ENCODE results near the gene MGMT.

The MGMT gene

GRCh38 chr10:129542589-129542988 is 75.5 kb downstream of the MGMT start:
- DNase-seq (ENCODE audit: low read depth), result no peak
- TF ChIP-seq CTCF (IDR thresholded peaks at IDR 0.05; ENCODE audit: control insufficient read depth, extremely low read depth, insufficient read depth), result no peak
- no peak overlapping the region for H3K4me3 ChIP-seq (ENCODE audit: low read depth, low read length)

GRCh38 chr10:129544205-129545202 is 77.5 kb downstream of the MGMT start:
- no peak for DNase-seq (ENCODE audit: low read depth)
- no peak for TF ChIP-seq CTCF (IDR thresholded peaks at IDR 0.05; ENCODE audit: control insufficient read depth, extremely low read depth, insufficient read depth)
- no peak overlapping the region for H3K4me3 ChIP-seq (ENCODE audit: low read depth, low read length)

- DNase-seq (ENCODE audit: low read depth), result no peak
- H3K4me3 ChIP-seq (ENCODE audit: low read depth, low read length), result no peak overlapping the region
- TF ChIP-seq CTCF (IDR thresholded peaks at IDR 0.05; ENCODE audit: control insufficient read depth, extremely low read depth, insufficient read depth), result no peak
These were observed 78.2 kb downstream of the MGMT start for GRCh38 chr10:129545261-129545660.

GRCh38 chr10:129546106-129546505 is 79.1 kb downstream of the MGMT start:
- no peak for DNase-seq (ENCODE audit: low read depth)
- TF ChIP-seq CTCF (IDR thresholded peaks at IDR 0.05; ENCODE audit: control insufficient read depth, extremely low read depth, insufficient read depth), result no peak
- no peak overlapping the region for H3K4me3 ChIP-seq (ENCODE audit: low read depth, low read length)

- DNase-seq (ENCODE audit: low read depth), result no peak
- no peak overlapping the region for H3K4me3 ChIP-seq (ENCODE audit: low read depth, low read length)
- TF ChIP-seq CTCF (IDR thresholded peaks at IDR 0.05; ENCODE audit: control insufficient read depth, extremely low read depth, insufficient read depth), result no peak
These were observed 80.6 kb downstream of the MGMT start for GRCh38 chr10:129547608-129548007.

- no peak overlapping the region for H3K4me3 ChIP-seq (ENCODE audit: low read depth, low read length)
- DNase-seq (ENCODE audit: low read depth), result no peak
- no peak for TF ChIP-seq CTCF (IDR thresholded peaks at IDR 0.05; ENCODE audit: control insufficient read depth, extremely low read depth, insufficient read depth)
These were observed 81.6 kb downstream of the MGMT start for GRCh38 chr10:129548600-129548999.
